HG02938 (cell line): ENCODE data around the gene PITPNM1.

ENCODE experiments used
- ATAC-seq: cut with Tn5 transposase; IDR thresholded peaks from one replicate; pipeline ENCODE4 v1.9.1; 2021; ENCODE audit warnings: mild to moderate bottlenecking, moderate library complexity; ENCODE audit not compliant: unreplicated experiment

PITPNM1 gene

GRCh38 chr11:67448220-67448609 is 56.9 kb downstream of the PITPNM1 start:
- no peak for ATAC-seq

- no peak for ATAC-seq
These were observed 59.6 kb downstream of the PITPNM1 start for GRCh38 chr11:67445515-67445914.

GRCh38 chr11:67442504-67443404 is 62.4 kb downstream of the PITPNM1 start:
- ATAC-seq: no peak
